ENCODE data around the gene SVOP.

GRCh38 chr12:108959748-108960655 is 60.9 kb downstream of the SVOP start:
- no peak for TF ChIP-seq CTCF (IDR thresholded peaks at IDR 0.05)
- TF ChIP-seq POLR2A (IDR thresholded peaks at IDR 0.05), result no peak

Data from testis (tissue), 2 donors.